H1 (cell line): ENCODE data around the gene ZNF516. TPM values are rescaled to one million over a fixed set of nuclear protein-coding genes. Genes with fewer than 3 reads are reported as not detected.

Experiments used
- BRCA1 ChIP-seq: IDR thresholded peaks from 2 replicates; pipeline ENCODE4 v1.6.1; 2012; ENCODE audit warnings: low read depth, low read length, improper control_type of control experiment
- CBX5 ChIP-seq: fragments of 300-800, 300-1000 bp; sonication (generic); IDR thresholded peaks from 2 replicates; pipeline ENCODE4 v1.7.1; 2016; ENCODE audit warnings: antibody characterized with exemption, low read length, low read depth
- CTBP2 ChIP-seq: IDR thresholded peaks from 2 replicates; pipeline ENCODE4 v1.7.0; 2011; ENCODE audit warnings: borderline replicate concordance, mild to moderate bottlenecking, moderate library complexity, mixed read lengths, low read length; ENCODE audit not compliant: insufficient read depth, insufficient read length
- HDAC6 ChIP-seq: IDR thresholded peaks from one replicate; pipeline ENCODE4 v1.7.1; 2012; ENCODE audit warnings: low read depth, mild to moderate bottlenecking, inconsistent platforms, low read length, moderate library complexity
- PHF8 ChIP-seq: fragments of 200-600 bp; sonication (generic); conservative IDR thresholded peaks from 2 replicates; pipeline ENCODE4 v1.7.1; 2012; ENCODE audit warnings: low read depth, mild to moderate bottlenecking, inconsistent platforms, low read length, moderate library complexity
- SP1 ChIP-seq: IDR thresholded peaks from 2 replicates; pipeline ENCODE4 v1.6.1; 2011; ENCODE audit warnings: low read depth, low read length
- TCF12 ChIP-seq: IDR thresholded peaks from 2 replicates; pipeline ENCODE4 v1.6.1; 2011; ENCODE audit warnings: low read depth, mild to moderate bottlenecking, low read length
- TEAD4 ChIP-seq: IDR thresholded peaks from 2 replicates; pipeline ENCODE4 v1.6.1; 2012; ENCODE audit warnings: low read depth, low read length, inconsistent platforms, mixed read lengths
- ZNF274 ChIP-seq: IDR thresholded peaks from 2 replicates; pipeline ENCODE4 v1.7.0; 2012; ENCODE audit warnings: low read length, borderline replicate concordance; ENCODE audit errors: extremely low read depth
- polyA plus RNA-seq, 7 experiments: library from polyadenylated mRNA; depleted of rRNA in 3 of 7; stranded (reverse) in 5 of 7; unstranded in 2 of 7; fragments of >200 nt in 5 of 7; fragments of 200-250 nt in 2 of 7; gene quantifications; 1 replicate in 5 of 7; 2 replicates in 1 of 7; 4 replicates in 1 of 7; pipeline versions ENCODE4 v1.2.1 to v1.2.3, GENCODE V29; 2011 to 2013; ENCODE audit warnings: missing spikeins in 2 of 7, mixed read lengths in 2 of 7
- total RNA-seq: library from RNA; stranded (reverse); fragmentation: NEBNext Ultra II Directional; extraction: Animal tissue kit (Norgen Biotek cat#: 25700); gene quantifications from 2 replicates; pipeline ENCODE4 v1.2.1, GENCODE V29; 2021
- TF ChIP-seq, protein P1 (sequence below): fragments of 300-600 bp; sonication (generic); IDR thresholded peaks from 2 replicates; pipeline ENCODE4 v1.7.1; 2012; ENCODE audit warnings: low read length, moderate library complexity, mild to moderate bottlenecking, inconsistent platforms; ENCODE audit not compliant: insufficient replicate concordance
- TF ChIP-seq, protein P2 (sequence below): IDR thresholded peaks from 2 replicates; pipeline ENCODE4 v1.6.1; 2011; ENCODE audit warnings: low read length, improper control_type of control experiment

Gene ZNF516
- total and polyA plus RNA-seq, 2 of the 8 experiments (the other 6 are each of a cell fraction or from before 2014, with no cell fraction given) = 7.3 to 17.0 TPM

GRCh38 chr18:76434452-76434851 is 60.6 kb downstream of the ZNF516 start (continued):
- TF ChIP-seq, protein P1, sequence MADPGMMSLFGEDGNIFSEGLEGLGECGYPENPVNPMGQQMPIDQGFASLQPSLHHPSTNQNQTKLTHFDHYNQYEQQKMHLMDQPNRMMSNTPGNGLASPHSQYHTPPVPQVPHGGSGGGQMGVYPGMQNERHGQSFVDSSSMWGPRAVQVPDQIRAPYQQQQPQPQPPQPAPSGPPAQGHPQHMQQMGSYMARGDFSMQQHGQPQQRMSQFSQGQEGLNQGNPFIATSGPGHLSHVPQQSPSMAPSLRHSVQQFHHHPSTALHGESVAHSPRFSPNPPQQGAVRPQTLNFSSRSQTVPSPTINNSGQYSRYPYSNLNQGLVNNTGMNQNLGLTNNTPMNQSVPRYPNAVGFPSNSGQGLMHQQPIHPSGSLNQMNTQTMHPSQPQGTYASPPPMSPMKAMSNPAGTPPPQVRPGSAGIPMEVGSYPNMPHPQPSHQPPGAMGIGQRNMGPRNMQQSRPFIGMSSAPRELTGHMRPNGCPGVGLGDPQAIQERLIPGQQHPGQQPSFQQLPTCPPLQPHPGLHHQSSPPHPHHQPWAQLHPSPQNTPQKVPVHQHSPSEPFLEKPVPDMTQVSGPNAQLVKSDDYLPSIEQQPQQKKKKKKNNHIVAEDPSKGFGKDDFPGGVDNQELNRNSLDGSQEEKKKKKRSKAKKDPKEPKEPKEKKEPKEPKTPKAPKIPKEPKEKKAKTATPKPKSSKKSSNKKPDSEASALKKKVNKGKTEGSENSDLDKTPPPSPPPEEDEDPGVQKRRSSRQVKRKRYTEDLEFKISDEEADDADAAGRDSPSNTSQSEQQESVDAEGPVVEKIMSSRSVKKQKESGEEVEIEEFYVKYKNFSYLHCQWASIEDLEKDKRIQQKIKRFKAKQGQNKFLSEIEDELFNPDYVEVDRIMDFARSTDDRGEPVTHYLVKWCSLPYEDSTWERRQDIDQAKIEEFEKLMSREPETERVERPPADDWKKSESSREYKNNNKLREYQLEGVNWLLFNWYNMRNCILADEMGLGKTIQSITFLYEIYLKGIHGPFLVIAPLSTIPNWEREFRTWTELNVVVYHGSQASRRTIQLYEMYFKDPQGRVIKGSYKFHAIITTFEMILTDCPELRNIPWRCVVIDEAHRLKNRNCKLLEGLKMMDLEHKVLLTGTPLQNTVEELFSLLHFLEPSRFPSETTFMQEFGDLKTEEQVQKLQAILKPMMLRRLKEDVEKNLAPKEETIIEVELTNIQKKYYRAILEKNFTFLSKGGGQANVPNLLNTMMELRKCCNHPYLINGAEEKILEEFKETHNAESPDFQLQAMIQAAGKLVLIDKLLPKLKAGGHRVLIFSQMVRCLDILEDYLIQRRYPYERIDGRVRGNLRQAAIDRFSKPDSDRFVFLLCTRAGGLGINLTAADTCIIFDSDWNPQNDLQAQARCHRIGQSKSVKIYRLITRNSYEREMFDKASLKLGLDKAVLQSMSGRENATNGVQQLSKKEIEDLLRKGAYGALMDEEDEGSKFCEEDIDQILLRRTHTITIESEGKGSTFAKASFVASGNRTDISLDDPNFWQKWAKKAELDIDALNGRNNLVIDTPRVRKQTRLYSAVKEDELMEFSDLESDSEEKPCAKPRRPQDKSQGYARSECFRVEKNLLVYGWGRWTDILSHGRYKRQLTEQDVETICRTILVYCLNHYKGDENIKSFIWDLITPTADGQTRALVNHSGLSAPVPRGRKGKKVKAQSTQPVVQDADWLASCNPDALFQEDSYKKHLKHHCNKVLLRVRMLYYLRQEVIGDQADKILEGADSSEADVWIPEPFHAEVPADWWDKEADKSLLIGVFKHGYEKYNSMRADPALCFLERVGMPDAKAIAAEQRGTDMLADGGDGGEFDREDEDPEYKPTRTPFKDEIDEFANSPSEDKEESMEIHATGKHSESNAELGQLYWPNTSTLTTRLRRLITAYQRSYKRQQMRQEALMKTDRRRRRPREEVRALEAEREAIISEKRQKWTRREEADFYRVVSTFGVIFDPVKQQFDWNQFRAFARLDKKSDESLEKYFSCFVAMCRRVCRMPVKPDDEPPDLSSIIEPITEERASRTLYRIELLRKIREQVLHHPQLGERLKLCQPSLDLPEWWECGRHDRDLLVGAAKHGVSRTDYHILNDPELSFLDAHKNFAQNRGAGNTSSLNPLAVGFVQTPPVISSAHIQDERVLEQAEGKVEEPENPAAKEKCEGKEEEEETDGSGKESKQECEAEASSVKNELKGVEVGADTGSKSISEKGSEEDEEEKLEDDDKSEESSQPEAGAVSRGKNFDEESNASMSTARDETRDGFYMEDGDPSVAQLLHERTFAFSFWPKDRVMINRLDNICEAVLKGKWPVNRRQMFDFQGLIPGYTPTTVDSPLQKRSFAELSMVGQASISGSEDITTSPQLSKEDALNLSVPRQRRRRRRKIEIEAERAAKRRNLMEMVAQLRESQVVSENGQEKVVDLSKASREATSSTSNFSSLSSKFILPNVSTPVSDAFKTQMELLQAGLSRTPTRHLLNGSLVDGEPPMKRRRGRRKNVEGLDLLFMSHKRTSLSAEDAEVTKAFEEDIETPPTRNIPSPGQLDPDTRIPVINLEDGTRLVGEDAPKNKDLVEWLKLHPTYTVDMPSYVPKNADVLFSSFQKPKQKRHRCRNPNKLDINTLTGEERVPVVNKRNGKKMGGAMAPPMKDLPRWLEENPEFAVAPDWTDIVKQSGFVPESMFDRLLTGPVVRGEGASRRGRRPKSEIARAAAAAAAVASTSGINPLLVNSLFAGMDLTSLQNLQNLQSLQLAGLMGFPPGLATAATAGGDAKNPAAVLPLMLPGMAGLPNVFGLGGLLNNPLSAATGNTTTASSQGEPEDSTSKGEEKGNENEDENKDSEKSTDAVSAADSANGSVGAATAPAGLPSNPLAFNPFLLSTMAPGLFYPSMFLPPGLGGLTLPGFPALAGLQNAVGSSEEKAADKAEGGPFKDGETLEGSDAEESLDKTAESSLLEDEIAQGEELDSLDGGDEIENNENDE = no peak
- TF ChIP-seq CBX5 (no peak), BRCA1 (no peak), PHF8 (no peak), SP1 (no peak), ZNF274 (no peak), CTBP2 (no peak), TEAD4 (no peak), HDAC6 (no peak), TCF12 (no peak)
- TF ChIP-seq, protein P2, sequence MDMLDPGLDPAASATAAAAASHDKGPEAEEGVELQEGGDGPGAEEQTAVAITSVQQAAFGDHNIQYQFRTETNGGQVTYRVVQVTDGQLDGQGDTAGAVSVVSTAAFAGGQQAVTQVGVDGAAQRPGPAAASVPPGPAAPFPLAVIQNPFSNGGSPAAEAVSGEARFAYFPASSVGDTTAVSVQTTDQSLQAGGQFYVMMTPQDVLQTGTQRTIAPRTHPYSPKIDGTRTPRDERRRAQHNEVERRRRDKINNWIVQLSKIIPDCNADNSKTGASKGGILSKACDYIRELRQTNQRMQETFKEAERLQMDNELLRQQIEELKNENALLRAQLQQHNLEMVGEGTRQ = no peak
